GM18526 (cell line): ENCODE results near the gene NUDT16.

ENCODE experiments used
- POLR2A ChIP-seq: IDR thresholded peaks from 3 replicates; pipeline ENCODE4 v1.6.1; 2011; ENCODE audit not compliant: insufficient read length; ENCODE audit errors: extremely low read depth

NUDT16 gene

GRCh38 chr3:131381445-131382291 lies at the start of gene NUDT16:
NUDT16 (plus strand) TSS chr3:131381774; CDS start chr3:131381805, 31 bp downstream.
- peak; percentile 86 for TF ChIP-seq POLR2A

GRCh38 chr3:131338948-131339640 lies 42.5 kb upstream of the NUDT16 start:
- no peak for TF ChIP-seq POLR2A

GRCh38 chr3:131341761-131342160 lies 39.8 kb upstream of the NUDT16 start:
- TF ChIP-seq POLR2A: no peak

- no peak for TF ChIP-seq POLR2A
Measured at GRCh38 chr3:131348911-131349310, 32.7 kb upstream of the NUDT16 start.

GRCh38 chr3:131349454-131349853 lies 32.1 kb upstream of the NUDT16 start:
- no peak for TF ChIP-seq POLR2A

- TF ChIP-seq POLR2A: no peak
Measured at GRCh38 chr3:131349946-131350347, 31.6 kb upstream of the NUDT16 start.

GRCh38 chr3:131350506-131350905 lies 31.1 kb upstream of the NUDT16 start:
- no peak for TF ChIP-seq POLR2A

- no peak for TF ChIP-seq POLR2A
Measured at GRCh38 chr3:131353016-131353877, 28.3 kb upstream of the NUDT16 start.

GRCh38 chr3:131353986-131354385 lies 27.6 kb upstream of the NUDT16 start:
- no peak for TF ChIP-seq POLR2A

- no peak for TF ChIP-seq POLR2A
Measured at GRCh38 chr3:131356006-131356595, 25.5 kb upstream of the NUDT16 start.

- TF ChIP-seq POLR2A: no peak
Measured at GRCh38 chr3:131357275-131357674, 24.3 kb upstream of the NUDT16 start.

GRCh38 chr3:131360191-131360755 lies 21.3 kb upstream of the NUDT16 start:
- TF ChIP-seq POLR2A: no peak

GRCh38 chr3:131361464-131362421 lies 19.8 kb upstream of the NUDT16 start:
- peak; percentile 70 for TF ChIP-seq POLR2A

- no peak for TF ChIP-seq POLR2A
Measured at GRCh38 chr3:131363275-131363674, 18.3 kb upstream of the NUDT16 start.
